HEK293 (cell line): ENCODE results near the gene CFAP65.

Experiments
- CTCF ChIA-PET: fragments of 350-600 bp; formaldehyde crosslinking; extraction: SDS; loops from one replicate; lab custom pipeline; 2021; ENCODE audit warnings: antibody characterized with exemption; lab: Yijun Ruan, JAX
- POLR2A ChIA-PET: fragments of 300-600 bp; formaldehyde crosslinking; extraction: SDS; loops from one replicate; lab custom pipeline; 2020; ENCODE audit warnings: antibody characterized with exemption, inconsistent platforms; lab: Yijun Ruan, JAX
- H3K27ac ChIP-seq: fragments of 200-500 bp; sonication (Bioruptor generic); 2 replicates; pipeline ENCODE4 v1.5.1; 2014; ENCODE audit warnings: low read depth, low read length, control low read depth, inconsistent platforms; ENCODE audit errors: extremely low read depth
- H3K36me3 ChIP-seq, 2 experiments: fragments of 200-500 bp in 1 of 2; sonication (Bioruptor generic) in 1 of 2; 1 replicate in 1 of 2; 2 replicates in 1 of 2; pipeline ENCODE4 v1.5.1; 2014 to 2017; ENCODE audit warnings: inconsistent platforms in 2 of 2, low read length in 2 of 2; ENCODE audit not compliant: control insufficient read depth in 2 of 2, insufficient read depth in 1 of 2
- H3K4me1 ChIP-seq: fragments of 200-500 bp; sonication (Bioruptor generic); 2 replicates; pipeline ENCODE4 v1.5.1; 2014; ENCODE audit warnings: mild to moderate bottlenecking, low read length, inconsistent platforms; ENCODE audit not compliant: control insufficient read depth, insufficient read depth
- H3K4me3 ChIP-seq: 2 replicates; pipeline ENCODE4 v1.5.1; 2011; ENCODE audit warnings: low read depth, mild to moderate bottlenecking, control low read depth, low read length, moderate library complexity
- H3K9me3 ChIP-seq: fragments of 200-500 bp; sonication (Bioruptor generic); 2 replicates; pipeline ENCODE4 v1.5.1; 2014; ENCODE audit warnings: low read depth, low read length, inconsistent platforms; ENCODE audit not compliant: control insufficient read depth, insufficient read depth
- FEZF1 ChIP-seq: fragments of 450-650 bp; formaldehyde crosslinking; IDR thresholded peaks from 2 replicates; pipeline ENCODE4 v1.5.1; 2016; ENCODE audit warnings: missing biosample characterization, missing genetic modification characterization
- SCRT2 ChIP-seq: fragments of 450-650 bp; formaldehyde crosslinking; IDR thresholded peaks from 2 replicates; pipeline ENCODE4 v1.5.1; 2016; ENCODE audit warnings: missing biosample characterization, missing genetic modification characterization
- ZBTB1 ChIP-seq: fragments of 450-650 bp; formaldehyde crosslinking; IDR thresholded peaks from 2 replicates; pipeline ENCODE4 v1.5.1; 2016; ENCODE audit warnings: missing biosample characterization, missing genetic modification characterization
- ZNF169 ChIP-seq: fragments of 450-650 bp; formaldehyde crosslinking; IDR thresholded peaks from 2 replicates; pipeline ENCODE4 v1.5.1; 2016; ENCODE audit warnings: missing biosample characterization, missing genetic modification characterization
- ZNF274 ChIP-seq, 2 experiments: fragments of 200-500 bp in 1 of 2; fragments of 450-650 bp in 1 of 2; sonication (Bioruptor generic) in 1 of 2; formaldehyde crosslinking in 1 of 2; IDR thresholded peaks; 2 replicates each; pipeline versions ENCODE4 v1.5.1 to v1.6.1; 2014 to 2016; ENCODE audit warnings: borderline replicate concordance in 1 of 2, inconsistent platforms in 1 of 2, low read length in 1 of 2, missing biosample characterization in 1 of 2, missing genetic modification characterization in 1 of 2
- ZNF302 ChIP-seq: fragments of 450-650 bp; formaldehyde crosslinking; IDR thresholded peaks from 2 replicates; pipeline ENCODE4 v1.5.1; 2016; ENCODE audit warnings: missing biosample characterization, missing genetic modification characterization, low read depth
- ZNF354C ChIP-seq: fragments of 450-650 bp; formaldehyde crosslinking; IDR thresholded peaks from 2 replicates; pipeline ENCODE4 v1.5.1; 2016; ENCODE audit warnings: missing biosample characterization, missing genetic modification characterization, low read depth, borderline replicate concordance
- ZNF585B ChIP-seq: fragments of 450-650 bp; formaldehyde crosslinking; IDR thresholded peaks from 2 replicates; pipeline ENCODE4 v1.5.1; 2016; ENCODE audit warnings: missing biosample characterization, missing genetic modification characterization
- ZSCAN18 ChIP-seq: fragments of 450-650 bp; formaldehyde crosslinking; IDR thresholded peaks from 2 replicates; pipeline ENCODE4 v1.5.1; 2016; ENCODE audit warnings: missing biosample characterization, missing genetic modification characterization
- TF ChIP-seq, protein P1 (sequence below): fragments of 450-650 bp; formaldehyde crosslinking; IDR thresholded peaks from 2 replicates; pipeline ENCODE4 v1.5.1; 2016; ENCODE audit warnings: missing biosample characterization, missing genetic modification characterization
- TF ChIP-seq, protein P2 (sequence below): fragments of 450-650 bp; formaldehyde crosslinking; IDR thresholded peaks from 2 replicates; pipeline ENCODE4 v1.5.1; 2016; ENCODE audit warnings: missing biosample characterization, missing genetic modification characterization, low read depth
- TF ChIP-seq, protein P3 (sequence below): fragments of 450-650 bp; formaldehyde crosslinking; IDR thresholded peaks from 2 replicates; pipeline ENCODE4 v1.5.1; 2016; ENCODE audit warnings: missing biosample characterization, missing genetic modification characterization
- TF ChIP-seq, protein P4 (sequence below): fragments of 450-650 bp; formaldehyde crosslinking; IDR thresholded peaks from 2 replicates; pipeline ENCODE4 v1.5.1; 2016; ENCODE audit warnings: missing biosample characterization, missing genetic modification characterization
- TF ChIP-seq, protein P5 (sequence below): fragments of 450-650 bp; formaldehyde crosslinking; IDR thresholded peaks from 2 replicates; pipeline ENCODE4 v1.5.1; 2016; ENCODE audit warnings: missing biosample characterization, missing genetic modification characterization

The CFAP65 gene

DNA sequence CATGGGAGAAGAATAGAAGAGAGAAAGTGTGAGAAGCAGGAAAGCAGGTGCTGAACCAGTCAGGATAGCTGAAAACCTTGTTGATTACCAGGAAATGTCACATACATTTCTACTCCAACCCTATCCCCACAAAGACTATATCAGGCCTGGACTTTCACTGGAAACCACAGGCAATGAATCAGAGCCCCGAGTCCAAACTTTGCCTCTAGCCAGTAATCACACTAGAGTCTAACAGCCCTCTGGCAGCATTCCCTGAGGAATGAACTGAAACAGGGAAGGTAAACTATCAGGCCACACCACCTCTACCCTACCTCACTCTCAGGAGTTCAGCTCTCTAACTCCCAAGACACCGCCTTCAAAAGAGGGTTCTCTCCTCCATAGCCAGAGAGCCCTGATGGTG is 38.1 kb upstream of the CFAP65 start (continued):
- TF ChIP-seq, protein P1, sequence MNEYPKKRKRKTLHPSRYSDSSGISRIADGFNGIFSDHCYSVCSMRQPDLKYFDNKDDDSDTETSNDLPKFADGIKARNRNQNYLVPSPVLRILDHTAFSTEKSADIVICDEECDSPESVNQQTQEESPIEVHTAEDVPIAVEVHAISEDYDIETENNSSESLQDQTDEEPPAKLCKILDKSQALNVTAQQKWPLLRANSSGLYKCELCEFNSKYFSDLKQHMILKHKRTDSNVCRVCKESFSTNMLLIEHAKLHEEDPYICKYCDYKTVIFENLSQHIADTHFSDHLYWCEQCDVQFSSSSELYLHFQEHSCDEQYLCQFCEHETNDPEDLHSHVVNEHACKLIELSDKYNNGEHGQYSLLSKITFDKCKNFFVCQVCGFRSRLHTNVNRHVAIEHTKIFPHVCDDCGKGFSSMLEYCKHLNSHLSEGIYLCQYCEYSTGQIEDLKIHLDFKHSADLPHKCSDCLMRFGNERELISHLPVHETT: no peak
- TF ChIP-seq, protein P2, sequence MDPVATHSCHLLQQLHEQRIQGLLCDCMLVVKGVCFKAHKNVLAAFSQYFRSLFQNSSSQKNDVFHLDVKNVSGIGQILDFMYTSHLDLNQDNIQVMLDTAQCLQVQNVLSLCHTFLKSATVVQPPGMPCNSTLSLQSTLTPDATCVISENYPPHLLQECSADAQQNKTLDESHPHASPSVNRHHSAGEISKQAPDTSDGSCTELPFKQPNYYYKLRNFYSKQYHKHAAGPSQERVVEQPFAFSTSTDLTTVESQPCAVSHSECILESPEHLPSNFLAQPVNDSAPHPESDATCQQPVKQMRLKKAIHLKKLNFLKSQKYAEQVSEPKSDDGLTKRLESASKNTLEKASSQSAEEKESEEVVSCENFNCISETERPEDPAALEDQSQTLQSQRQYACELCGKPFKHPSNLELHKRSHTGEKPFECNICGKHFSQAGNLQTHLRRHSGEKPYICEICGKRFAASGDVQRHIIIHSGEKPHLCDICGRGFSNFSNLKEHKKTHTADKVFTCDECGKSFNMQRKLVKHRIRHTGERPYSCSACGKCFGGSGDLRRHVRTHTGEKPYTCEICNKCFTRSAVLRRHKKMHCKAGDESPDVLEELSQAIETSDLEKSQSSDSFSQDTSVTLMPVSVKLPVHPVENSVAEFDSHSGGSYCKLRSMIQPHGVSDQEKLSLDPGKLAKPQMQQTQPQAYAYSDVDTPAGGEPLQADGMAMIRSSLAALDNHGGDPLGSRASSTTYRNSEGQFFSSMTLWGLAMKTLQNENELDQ (tag by site-specific recombination): no peak
- no peak for TF ChIP-seq FEZF1 (tag by site-specific recombination)
- TF ChIP-seq, protein P3, sequence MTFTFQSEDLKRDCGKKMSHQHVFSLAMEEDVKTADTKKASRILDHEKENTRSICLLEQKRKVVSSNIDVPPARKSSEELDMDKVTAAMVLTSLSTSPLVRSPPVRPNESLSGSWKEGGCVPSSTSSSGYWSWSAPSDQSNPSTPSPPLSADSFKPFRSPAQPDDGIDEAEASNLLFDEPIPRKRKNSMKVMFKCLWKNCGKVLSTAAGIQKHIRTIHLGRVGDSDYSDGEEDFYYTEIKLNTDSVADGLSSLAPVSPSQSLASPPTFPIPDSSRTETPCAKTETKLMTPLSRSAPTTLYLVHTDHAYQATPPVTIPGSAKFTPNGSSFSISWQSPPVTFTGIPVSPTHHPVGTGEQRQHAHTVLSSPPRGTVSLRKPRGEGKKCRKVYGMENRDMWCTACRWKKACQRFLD (tag by site-specific recombination): no peak

DNA sequence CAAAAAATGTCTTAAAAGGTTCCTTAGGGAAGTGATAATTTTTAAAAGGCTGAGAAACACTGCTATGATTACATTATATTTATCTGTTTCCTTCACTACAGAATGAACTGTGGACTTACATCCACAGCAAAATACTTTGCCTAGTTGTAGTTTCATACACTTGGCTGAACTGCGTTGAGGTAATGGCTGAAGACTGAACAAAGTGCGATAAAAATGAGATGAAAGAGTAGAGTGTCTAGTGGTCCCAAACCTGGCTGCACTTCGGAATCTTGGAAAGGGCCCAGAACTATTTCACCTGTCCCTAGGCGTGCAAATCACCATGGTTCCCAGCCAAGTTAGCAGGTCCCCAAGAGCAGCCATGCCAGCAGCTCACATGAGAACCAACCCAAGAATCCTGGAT is 37.6 kb upstream of the CFAP65 start:
- no peaks in the 10 kb centered on the region for H3K4me1 ChIP-seq
- CTCF ChIA-PET: interaction anchor here (0.6 to 1.5 kb wide), 3 partner anchors 74 to 452 kb away, joined by 3 to 4 read pairs (median 3); no protein-coding TSS in a partner anchor
- peaks cover 3 to 27% of the 10 kb centered on the region in 2 experiments; a peak in 2 of 3 replicates for H3K36me3 ChIP-seq
- TF ChIP-seq ZNF585B (tag by site-specific recombination) (no peak), ZSCAN18 (tag by site-specific recombination) (no peak), ZNF302 (tag by site-specific recombination) (no peak), ZBTB1 (tag by site-specific recombination) (no peak), ZNF274 (IDR thresholded peaks at IDR 0.05; ENCODE audit: low read length) (no peak), ZNF274 (tag by site-specific recombination; IDR thresholded peaks at IDR 0.05; ENCODE audit: borderline replicate concordance) (no peak), SCRT2 (no peak), ZNF169 (tag by site-specific recombination) (no peak), ZNF354C (tag by site-specific recombination) (no peak)
- TF ChIP-seq, protein P4, sequence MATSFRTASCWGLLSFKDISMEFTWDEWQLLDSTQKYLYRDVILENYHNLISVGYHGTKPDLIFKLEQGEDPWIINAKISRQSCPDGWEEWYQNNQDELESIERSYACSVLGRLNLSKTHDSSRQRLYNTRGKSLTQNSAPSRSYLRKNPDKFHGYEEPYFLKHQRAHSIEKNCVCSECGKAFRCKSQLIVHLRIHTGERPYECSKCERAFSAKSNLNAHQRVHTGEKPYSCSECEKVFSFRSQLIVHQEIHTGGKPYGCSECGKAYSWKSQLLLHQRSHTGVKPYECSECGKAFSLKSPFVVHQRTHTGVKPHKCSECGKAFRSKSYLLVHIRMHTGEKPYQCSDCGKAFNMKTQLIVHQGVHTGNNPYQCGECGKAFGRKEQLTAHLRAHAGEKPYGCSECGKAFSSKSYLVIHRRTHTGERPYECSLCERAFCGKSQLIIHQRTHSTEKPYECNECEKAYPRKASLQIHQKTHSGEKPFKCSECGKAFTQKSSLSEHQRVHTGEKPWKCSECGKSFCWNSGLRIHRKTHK (tag by site-specific recombination): no peak
- TF ChIP-seq, protein P5, sequence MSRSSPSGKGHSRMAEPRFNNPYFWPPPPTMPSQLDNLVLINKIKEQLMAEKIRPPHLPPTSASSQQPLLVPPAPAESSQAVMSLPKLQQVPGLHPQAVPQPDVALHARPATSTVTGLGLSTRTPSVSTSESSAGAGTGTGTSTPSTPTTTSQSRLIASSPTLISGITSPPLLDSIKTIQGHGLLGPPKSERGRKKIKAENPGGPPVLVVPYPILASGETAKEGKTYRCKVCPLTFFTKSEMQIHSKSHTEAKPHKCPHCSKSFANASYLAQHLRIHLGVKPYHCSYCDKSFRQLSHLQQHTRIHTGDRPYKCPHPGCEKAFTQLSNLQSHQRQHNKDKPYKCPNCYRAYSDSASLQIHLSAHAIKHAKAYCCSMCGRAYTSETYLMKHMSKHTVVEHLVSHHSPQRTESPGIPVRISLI (tag by site-specific recombination): no peak
- H3K9me3 ChIP-seq: no peaks in the 10 kb centered on the region
- POLR2A ChIA-PET: no interaction called here
- no peak overlapping the region for H3K4me3 ChIP-seq
- H3K27ac ChIP-seq: no peak overlapping the region
